GM21723 (cell line): ENCODE data around the gene DDIT3.
A peak's percentile ranks its signal among the peaks of the same experiment; 100 is the strongest.

Experiments used
- ATAC-seq: cut with Tn5 transposase; IDR thresholded peaks from one replicate; pipeline ENCODE4 v1.9.1; 2021; ENCODE audit warnings: mild to moderate bottlenecking, moderate library complexity; ENCODE audit not compliant: unreplicated experiment

Gene DDIT3

DNA sequence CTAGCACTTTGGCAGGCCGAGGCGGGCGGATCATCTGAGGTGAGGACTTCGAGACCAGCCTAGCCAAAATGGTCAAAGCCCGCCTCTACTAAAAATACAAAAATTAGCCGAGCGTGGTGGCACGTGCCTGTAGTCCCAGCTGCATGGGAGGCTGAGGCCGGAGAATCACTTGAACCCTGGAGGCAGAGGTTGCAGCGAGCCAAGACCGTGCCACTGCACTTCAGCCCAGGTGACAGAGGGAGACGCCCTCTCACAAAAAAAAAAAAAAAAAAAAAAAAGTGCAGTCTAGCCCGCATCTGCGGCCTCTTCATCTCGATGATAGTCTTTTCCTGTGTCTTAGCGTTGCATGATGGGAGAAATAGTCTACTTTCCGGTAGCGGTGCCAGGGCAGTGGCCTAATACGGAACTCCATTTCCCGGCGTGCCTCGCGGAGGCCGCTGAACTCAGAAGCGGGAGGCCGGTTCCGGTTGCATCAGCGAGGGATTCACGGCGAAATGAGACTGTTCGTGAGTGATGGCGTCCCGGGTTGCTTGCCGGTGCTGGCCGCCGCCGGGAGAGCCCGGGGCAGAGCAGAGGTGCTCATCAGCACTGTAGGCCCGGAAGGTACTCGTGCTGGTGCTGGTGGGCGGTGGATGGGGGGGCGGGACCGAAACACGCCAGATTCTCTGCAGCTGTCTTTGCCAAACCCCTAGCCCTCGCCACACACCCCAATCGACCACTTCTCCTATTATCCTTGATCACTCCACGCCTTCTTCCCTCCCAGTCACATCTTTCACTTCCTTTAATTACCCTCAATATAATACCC, 32.5 kb downstream of the DDIT3 start, which contains the start of gene MARS1:
MARS1 (plus strand) TSS at position 472 of the 805 bp plus-strand sequence; CDS start at position 495, 23 bp downstream.
- ATAC-seq: peak; percentile 97

DNA sequence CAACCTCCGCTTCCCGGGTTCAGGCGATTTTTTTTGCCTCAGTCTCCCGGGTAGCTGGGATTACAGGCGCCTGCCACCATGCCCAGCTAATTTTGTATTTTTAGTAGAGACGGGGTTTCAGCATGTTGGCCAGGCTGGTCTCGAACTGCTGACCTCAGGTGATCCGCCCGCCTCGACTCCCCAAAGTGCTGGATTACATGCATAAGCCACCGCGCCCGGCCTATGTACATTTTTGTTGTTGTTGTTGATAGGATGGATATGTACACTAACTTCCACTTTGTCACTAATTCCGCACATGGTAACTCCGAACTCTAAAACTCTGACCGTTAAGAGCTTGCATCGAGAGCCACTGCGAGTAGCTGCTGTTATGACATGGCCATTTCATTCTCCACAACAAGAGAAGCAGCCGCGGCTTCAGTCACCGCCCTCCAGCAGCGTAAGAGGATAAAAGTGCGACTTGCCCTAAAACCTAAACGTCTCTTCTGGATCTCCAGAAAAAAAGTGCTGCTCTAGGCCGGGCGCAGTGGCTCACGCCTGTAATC, 33.2 kb downstream of the DDIT3 start:
- no peak for ATAC-seq

DNA sequence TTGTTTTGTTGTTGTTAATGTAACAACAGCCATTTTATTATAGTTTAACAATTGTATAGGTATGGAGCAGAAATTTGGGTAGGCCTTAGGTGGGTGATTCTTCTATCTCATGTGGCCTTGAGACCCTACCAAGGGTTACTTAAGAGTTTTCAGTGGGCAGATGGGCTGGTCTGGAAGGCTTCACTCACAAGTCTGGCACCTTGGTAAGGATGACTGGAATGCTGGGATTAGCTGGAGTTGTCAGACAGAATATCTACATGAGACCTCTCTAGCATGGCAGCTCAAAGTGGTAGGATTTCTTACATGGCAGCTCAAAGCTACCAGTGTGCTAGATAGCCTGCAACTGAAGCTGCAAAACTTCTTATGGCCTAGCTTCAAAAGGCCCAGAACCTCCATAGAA, 34.6 kb downstream of the DDIT3 start:
- ATAC-seq: no peak

DNA sequence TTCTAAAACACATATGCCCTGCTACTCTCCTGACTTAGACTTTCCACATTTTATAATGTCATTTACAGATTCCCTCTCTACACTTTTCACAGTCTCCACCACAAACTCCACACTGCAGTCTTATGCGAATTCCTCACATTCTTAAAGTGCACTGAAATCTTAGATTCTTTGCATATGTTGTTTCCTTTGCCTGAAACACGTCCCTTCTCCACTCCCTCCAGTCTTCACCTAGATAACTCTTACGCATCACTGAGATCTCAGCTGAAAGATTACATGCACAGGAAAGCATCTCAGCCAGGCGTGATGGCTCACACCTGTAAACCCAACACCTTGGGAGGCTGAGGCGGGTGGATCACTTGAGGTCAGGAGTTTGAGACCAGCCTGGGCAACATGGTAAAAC, 36.8 kb downstream of the DDIT3 start:
- no peak for ATAC-seq

DNA sequence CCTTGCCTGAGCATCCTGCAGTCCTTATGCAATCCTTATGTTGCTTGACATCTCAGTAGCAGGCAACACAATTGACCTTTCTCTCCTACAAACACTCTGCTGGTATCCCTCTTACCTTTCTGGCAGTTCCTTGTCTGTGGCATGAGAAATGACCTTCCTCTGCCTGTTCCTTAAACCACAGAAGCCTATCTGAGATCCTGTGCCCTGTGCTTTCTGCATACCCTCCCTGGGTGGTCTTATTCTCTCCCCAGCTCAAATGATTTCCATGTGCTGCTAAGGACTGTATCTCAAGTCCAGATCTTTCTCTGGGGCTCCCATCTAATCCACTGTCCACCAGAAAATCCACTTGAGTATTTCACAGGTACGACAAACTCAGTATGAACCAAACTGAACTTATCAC, 38.6 kb downstream of the DDIT3 start:
- ATAC-seq: no peak

DNA sequence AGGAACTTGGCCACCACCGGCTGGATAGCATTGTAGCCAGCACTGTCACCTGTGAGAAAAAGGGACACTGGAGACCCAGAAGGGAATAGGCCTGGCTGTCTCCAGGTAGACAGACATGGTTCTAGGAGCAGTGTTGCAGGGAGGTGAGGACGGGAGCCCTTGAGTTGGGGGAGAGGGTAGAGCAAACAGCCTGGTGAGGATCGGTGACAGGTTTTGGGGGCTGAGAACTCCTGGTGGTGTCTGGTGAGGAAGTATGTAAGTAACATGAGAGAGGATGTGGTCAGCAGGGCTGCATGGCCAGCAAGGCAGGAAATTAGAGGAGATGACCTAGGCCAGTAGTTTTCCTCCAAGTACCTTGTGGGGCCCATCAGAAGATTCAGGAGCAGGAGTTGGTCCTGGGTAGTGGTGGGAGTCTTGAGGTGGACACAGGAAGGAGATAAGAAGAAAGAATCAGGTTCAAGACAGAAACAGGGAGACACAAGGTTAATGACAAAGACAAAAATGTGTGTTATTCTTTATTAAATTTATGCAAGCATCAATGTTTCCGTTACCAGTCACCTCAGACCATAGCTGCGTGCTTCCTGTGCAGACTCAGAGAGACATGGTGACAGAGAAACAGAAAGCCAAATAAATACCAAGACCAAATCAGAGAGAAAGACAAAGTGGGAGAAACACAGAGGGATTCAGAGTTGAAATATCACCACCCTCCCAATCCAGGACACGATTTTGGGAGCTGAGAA, 40.8 kb downstream of the DDIT3 start, which contains the start of gene ARHGAP9:
ARHGAP9 (minus strand) TSS at position 491 of the 740 bp plus-strand sequence; CDS start at position 31, 460 bp downstream.
- ATAC-seq: peak; percentile 37

DNA sequence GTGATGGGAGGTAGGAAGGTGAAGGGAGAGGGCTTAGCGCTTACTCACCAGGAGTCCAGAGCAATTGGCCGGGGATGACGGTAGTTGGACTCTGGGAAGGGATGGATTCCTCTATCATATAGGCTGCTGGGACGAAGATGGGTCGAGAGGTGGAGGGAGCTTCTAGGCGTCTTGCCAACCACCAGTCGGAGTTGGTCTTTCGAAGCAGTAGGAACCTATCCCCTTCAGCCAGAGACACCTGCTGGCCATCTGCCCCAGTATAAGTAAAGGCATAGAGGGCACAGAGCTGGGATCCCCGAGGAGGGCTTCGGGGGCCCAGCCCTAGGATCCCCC, 41.3 kb downstream of the DDIT3 start:
- no peak for ATAC-seq

DNA sequence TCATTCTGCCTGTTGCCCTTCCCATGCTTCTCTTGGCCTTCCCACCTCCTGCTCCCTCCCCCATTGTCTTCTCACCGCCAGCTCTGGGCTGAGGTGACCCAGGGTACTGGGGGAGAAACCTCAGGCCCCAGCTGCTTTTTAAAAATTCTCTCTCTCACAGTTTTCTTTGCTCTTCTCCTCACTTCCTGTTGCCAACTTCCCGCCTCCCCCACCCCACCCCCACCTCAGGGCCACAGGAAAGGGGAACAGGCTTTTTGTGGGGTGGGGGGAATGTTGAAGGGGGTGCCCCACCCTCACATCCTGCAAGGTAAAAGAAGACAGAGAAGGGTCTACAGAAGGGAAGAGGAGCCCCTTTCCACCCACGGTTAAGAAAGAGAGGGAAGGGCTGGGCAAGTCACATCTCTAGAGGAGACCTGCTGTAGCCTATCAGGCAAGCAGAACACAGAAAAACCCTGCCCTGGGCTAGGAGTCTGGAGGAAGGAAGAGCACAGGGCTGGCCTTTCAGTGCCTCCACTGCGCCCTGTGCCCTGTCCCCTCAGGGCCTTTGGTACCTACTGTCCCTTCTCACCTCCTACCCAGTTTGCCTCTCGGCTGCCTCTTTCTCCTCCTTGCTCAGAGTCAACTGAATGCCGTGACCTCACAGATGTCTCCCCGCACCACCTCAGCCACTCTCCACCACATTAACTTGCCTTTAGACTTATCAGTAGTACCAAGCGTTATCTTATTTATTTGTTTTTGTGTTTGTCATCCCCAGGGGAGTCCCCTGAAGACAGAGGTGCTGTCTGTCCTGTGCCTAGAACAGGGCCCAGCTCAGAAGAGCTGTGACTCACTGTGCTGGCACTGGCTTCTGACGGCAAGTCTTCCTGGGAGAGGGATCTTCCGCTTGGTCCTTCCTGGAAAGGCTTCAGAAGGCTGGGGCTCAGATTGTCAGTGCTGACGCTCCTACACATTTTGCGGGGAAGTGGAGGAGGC, 42.3 kb downstream of the DDIT3 start:
- ATAC-seq: peak; percentile 42

DNA sequence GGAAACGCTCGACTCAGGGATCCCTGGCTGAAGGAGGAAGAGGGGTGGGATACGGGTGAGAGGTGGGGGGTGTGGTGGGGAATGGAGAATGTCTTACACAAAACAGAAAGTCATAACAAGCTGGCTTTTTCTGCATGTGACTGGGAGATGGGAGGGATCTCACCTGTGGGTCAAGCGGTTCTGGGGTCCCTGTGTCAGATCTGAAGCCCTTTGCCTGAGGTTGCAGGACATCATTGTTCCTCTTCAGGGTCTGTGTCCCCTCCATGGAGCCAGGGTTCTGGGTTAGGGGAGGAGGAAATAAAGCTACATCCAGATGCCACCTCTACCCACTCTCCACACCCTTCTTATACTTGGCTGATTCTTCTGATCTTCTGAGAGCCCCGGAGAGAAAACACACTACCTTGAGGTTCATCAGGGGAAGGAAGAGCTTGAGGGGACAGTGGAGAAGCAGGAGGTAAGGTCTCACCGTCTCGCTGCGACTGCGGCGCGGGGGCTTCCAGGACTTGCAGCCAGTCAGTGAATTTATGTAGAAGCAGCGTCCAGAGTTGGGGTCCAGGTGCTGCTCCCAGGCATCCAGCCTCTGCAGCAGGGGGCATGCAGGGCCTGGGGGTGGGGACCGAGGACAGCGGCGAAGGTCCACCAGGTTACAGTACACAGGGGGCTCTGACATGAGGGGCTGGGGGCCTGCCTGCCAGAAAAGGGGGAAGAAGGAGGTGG, 43.2 kb downstream of the DDIT3 start:
- ATAC-seq: no peak

DNA sequence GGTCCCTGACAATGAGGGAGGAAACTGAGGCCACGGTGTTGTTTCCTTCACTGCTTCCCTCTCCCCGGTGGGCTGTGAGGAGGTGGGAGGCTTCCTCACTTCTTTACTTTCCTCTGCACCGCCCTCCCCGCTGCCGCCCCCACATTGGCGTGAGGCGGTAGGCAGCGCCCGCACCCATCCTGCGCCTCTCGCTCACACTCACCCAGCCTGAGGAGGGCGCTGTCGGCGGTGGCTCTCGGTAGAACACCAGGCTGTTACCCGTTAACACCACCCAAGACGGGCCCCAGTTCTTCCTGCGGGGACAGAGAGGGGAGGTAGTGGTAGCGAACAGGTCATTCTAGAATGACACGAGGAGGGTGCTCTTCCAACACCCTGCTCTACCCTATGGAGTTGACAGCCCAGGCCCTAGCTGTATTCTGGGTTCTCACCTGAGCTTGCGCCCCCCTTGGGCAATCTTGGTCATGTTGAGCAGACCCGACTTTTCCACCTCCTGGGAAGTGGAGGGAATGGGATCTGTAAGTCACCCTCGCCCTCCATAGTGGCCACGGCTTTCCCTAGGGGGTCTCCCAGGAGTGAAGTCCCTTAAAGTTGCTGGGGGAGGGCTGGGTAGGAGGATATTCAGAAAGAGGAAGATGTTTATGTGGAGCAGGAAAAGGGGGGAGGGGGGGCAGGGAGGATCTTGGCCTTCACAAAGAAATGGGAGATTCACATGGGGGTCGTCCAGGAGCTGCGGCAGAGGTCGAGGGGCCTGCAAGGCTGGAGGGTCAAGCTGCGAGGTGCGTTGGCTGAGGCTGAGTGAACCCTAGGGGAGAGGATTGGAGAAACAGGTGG, 43.9 kb downstream of the DDIT3 start:
- peak; percentile 50 for ATAC-seq

DNA sequence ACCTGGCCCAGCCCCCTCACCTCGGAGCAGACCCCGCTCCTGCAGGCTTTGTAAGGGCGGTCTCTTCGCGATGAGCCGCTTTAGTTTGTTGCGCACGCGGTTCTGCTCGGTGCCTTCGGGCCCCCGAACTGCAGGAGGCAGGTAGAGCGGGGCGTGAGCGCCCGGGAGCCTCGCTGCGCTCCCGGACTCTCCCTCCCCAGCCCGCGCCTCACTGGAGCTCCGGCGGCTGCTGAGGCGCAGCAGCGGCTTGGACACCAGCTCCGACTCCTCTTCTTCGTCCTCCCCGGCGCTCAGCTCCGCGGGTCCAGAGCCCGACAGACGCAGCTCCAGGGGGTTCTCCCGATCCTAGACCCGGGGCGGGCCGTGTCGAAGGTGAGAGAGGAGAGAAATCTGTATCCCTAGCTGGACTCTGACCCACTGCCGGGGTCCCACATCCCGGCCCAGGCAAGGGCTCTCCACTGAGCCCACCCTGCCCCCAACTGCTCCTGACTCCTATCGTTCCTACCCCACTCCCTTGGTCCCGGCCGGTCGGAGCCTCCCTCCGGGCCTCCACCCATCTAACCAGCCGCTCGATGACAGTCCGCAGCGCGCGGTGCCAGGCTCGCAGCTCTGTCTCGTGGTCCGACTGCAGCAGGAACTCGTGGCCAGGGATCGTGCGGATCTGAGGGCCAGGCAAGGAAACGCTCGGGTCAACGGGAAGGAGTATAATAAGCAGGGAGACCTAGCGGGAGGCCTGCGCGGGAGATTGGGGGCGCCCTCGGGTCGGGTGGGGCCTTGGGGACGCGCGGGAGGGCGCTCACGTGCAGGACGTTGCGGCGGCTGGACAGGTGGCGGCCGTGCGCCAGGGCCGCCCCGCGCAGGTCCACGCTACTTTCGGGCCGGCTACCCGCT, 44.8 kb downstream of the DDIT3 start:
- peak; percentile 5 for ATAC-seq

DNA sequence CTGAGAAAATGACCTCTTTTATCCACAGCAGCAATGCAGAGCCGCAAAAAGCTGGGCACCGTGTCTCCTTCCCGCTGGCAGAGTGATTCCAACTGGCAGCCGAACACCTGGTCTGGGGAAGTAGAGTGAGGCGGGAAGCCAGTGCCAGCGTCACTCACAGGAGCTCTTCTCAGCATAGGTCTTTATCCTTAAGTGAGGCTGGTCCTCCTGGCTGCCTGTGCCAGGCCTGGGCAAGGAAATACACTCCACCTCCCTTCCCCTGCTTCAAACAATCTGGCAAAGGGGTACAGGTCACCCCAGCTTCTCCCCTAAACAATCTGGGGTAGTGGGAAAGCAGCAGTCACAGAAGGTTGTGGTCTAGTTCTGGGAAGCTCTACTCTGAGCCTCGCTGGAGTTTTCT, 45.5 kb downstream of the DDIT3 start:
- ATAC-seq: no peak

DNA sequence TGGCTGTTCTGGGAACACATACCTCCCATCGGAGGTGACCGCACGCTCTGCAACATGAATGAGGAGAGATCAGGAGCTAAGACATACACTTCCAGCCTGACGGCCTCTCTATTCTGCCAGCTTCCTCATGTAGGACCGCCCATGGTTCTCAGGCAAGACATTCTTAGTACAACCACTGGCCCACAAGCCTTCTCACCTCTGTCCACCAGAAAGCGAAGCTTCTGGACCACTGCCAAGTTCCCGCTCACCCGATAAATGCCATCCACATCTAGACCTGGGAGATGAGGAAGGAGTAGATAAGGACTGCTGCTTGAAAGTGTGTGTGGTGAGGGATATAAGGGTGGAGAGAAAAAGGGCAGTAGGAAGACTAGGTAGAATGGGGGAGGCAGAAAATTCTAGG, 45.9 kb downstream of the DDIT3 start:
- ATAC-seq: no peak

DNA sequence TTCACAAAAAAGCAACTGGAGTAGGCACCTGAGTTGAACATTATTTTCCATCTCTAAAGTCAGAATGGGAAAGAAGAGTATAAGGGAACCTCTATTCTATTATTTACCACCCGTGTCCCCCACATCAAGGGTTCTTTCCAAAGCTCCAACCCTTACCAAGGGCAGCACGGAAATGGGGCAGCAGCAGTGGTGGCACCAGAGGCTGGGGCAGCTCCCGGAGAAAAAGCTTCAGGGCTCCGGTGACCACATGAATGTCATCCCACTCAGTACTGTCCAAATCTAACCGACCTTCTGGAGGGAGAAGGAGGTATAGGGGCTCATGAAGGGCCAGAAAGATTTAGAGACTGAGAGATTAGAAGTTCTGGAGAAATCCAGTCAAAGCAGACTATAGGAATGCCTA, 46.4 kb downstream of the DDIT3 start:
- ATAC-seq: no peak

DNA sequence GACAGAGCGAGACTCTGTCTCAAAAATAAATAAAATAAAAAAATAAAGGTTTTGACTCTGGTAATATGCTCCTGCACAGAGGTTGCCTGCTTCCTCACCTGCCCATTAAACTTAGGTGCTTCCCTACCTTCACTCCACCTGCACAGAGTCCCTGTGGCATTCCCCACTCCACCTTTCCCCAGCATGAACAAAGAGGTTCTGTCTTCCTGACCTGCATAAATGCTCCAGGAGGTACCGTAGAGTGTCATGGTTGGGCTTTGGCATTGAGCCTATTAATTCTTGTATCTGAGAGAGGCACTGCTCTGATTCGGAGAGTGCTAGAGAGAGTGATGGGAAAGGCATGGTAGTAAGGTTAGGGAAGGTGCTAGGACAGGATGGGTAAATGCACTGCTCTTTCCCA, 46.9 kb downstream of the DDIT3 start:
- no peak for ATAC-seq

DNA sequence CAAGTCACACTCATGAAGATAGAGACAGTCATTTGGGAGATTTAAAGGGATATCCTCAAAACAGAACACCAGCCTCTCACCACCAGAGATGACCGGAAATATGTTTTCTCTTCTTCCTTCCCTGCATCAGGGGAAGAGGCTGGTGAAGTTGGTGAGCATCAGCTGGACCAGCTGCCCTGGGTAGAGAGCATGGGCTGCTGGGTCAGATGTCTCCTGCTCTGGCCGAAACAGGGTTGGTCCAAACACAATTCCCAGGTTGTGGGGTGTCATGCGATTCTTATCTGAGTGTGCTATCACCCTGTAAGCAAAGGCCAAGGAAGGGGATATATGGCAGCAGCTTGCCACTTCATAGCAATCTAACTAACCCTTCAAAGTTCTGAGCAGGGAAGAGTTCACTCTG, 47.9 kb downstream of the DDIT3 start:
- ATAC-seq: no peak

DNA sequence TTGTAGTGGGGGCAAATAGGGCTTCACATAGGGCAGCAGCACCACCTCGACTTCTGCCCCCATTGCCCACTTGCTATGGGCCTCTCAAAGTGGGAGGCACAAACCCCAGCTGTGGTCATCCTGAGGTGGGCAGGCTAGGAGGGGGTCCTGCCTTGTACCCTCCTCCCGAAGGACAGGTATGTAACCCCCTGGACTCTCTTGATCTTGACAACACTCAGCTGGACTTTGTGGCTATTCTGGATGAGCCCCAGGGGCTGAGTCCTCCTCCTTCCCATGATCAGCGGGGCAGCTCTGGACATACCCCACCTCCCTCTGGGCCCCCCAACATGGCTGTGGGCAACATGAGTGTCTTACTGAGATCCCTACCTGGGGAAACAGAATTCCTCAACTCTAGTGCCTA, 48.7 kb downstream of the DDIT3 start:
- ATAC-seq: no peak

DNA sequence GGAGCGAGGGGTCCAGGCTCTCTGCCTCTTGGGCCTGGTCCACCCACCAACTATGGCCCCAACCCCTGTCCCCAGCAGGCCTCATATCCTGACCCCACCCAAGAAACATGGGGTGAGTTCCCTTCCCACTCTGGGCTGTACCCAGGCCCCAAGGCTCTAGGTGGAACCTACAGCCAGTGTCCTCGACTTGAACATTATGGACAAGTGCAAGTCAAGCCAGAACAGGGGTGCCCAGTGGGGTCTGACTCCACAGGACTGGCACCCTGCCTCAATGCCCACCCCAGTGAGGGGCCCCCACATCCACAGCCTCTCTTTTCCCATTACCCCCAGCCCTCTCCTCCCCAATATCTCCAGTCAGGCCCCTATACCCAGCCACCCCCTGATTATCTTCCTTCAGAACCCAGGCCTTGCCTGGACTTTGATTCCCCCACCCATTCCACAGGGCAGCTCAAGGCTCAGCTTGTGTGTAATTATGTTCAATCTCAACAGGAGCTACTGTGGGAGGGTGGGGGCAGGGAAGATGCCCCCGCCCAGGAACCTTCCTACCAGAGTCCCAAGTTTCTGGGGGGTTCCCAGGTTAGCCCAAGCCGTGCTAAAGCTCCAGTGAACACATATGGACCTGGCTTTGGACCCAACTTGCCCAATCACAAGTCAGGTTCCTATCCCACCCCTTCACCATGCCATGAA, 49.2 kb downstream of the DDIT3 start:
- ATAC-seq: no peak
